GM21576 (cell line): ENCODE measurements around the gene FEM1C.
"Not testable (repeated sequence)": the region's sequence is repeated elsewhere in the genome, so short reads cannot be mapped to it uniquely, and the experiment has no call there.

Experiments
- ATAC-seq: cut with Tn5 transposase; IDR thresholded peaks from one replicate; pipeline ENCODE4 v1.9.1; 2021; ENCODE audit warnings: mild to moderate bottlenecking, moderate library complexity; ENCODE audit not compliant: unreplicated experiment

Gene FEM1C

GRCh38 chr5:115479166-115479873 lies 65.3 kb downstream of the FEM1C start:
- ATAC-seq, result not testable (repeated sequence)

- no peak for ATAC-seq
These were observed 66.3 kb downstream of the FEM1C start for GRCh38 chr5:115478281-115478680.

- no peak for ATAC-seq
These were observed 67.0 kb downstream of the FEM1C start for GRCh38 chr5:115477581-115477980.

GRCh38 chr5:115475788-115476187 lies 68.8 kb downstream of the FEM1C start:
- no peak for ATAC-seq

- no peak for ATAC-seq
These were observed 72.1 kb downstream of the FEM1C start for GRCh38 chr5:115472271-115473025.

- no peak for ATAC-seq
These were observed 73.1 kb downstream of the FEM1C start for GRCh38 chr5:115471345-115472063.

GRCh38 chr5:115470921-115471320 lies 73.7 kb downstream of the FEM1C start:
- no peak for ATAC-seq
